ENCODE results near the gene SEMA3G.

- TF ChIP-seq EP300 (IDR thresholded peaks at IDR 0.05) (no peak), CTCF (IDR thresholded peaks at IDR 0.05) (no peak)
Measured at GRCh38 chr3:52405601-52406110, 39.2 kb downstream of the SEMA3G start.

Data from stomach (tissue), 4 donors.